HEK293T (cell line): Measurements from ENCODE around the gene PSKH1.
A peak's percentile ranks its signal among the peaks of the same experiment; 100 is the strongest.

Experiments
- CTCF ChIA-PET: fragments of 350-600 bp; formaldehyde crosslinking; extraction: SDS; loops from one replicate; lab custom pipeline; 2021; ENCODE audit warnings: antibody characterized with exemption, inconsistent platforms; lab: Yijun Ruan, JAX
- POLR2A ChIA-PET: fragments of 350-600 bp; formaldehyde crosslinking; extraction: SDS; loops from one replicate; lab custom pipeline; 2020; ENCODE audit warnings: antibody characterized with exemption, inconsistent platforms; lab: Yijun Ruan, JAX
- DNase-seq: peaks from one replicate; pipeline ENCODE4 v3.0.0; 2012; ENCODE audit warnings: mixed read lengths; ENCODE audit errors: extremely low spot score
- ARNT ChIP-seq: fragments of 450-650 bp; IDR thresholded peaks from 2 replicates; pipeline ENCODE4 v1.6.1; 2017; ENCODE audit warnings: mild to moderate bottlenecking
- BHLHE40 ChIP-seq: fragments of 450-650 bp; IDR thresholded peaks from 2 replicates; pipeline ENCODE4 v1.6.1; 2016; ENCODE audit warnings: mild to moderate bottlenecking, moderate library complexity, borderline replicate concordance
- CTBP1 ChIP-seq: fragments of 450-650 bp; IDR thresholded peaks from 2 replicates; pipeline ENCODE4 v1.6.1; 2016; ENCODE audit warnings: borderline replicate concordance
- ELF4 ChIP-seq: fragments of 450-650 bp; IDR thresholded peaks from 2 replicates; pipeline ENCODE4 v1.6.1; 2017; ENCODE audit warnings: antibody characterized with exemption
- FOXA1 ChIP-seq: fragments of 450-650 bp; IDR thresholded peaks from 2 replicates; pipeline ENCODE4 v1.6.1; 2016; ENCODE audit warnings: mild to moderate bottlenecking
- FOXK2 ChIP-seq: fragments of 450-650 bp; IDR thresholded peaks from 2 replicates; pipeline ENCODE4 v1.6.1; 2016; ENCODE audit warnings: mild to moderate bottlenecking
- FOXM1 ChIP-seq: fragments of 450-650 bp; IDR thresholded peaks from 2 replicates; pipeline ENCODE4 v1.6.1; 2017; ENCODE audit warnings: mild to moderate bottlenecking, borderline replicate concordance
- HDGF ChIP-seq: fragments of 450-650 bp; IDR thresholded peaks from 2 replicates; pipeline ENCODE4 v1.6.1; 2017; ENCODE audit warnings: antibody characterized with exemption, borderline replicate concordance
- L3MBTL2 ChIP-seq: fragments of 450-650 bp; conservative IDR thresholded peaks from 2 replicates; pipeline ENCODE4 v1.6.1; 2016; ENCODE audit warnings: mild to moderate bottlenecking
- LEF1 ChIP-seq: fragments of 450-650 bp; IDR thresholded peaks from 2 replicates; pipeline ENCODE4 v1.6.1; 2017; ENCODE audit warnings: mild to moderate bottlenecking, borderline replicate concordance
- NFRKB ChIP-seq: fragments of 450-650 bp; IDR thresholded peaks from 2 replicates; pipeline ENCODE4 v1.6.1; 2016; ENCODE audit warnings: mild to moderate bottlenecking, moderate library complexity
- PKNOX1 ChIP-seq: fragments of 450-650 bp; IDR thresholded peaks from 2 replicates; pipeline ENCODE4 v1.6.1; 2016
- SP1 ChIP-seq: fragments of 450-650 bp; IDR thresholded peaks from 2 replicates; pipeline ENCODE4 v1.6.1; 2017
- SUZ12 ChIP-seq: fragments of 450-650 bp; IDR thresholded peaks from 2 replicates; pipeline ENCODE4 v1.6.1; 2016; ENCODE audit warnings: mild to moderate bottlenecking
- TARDBP ChIP-seq: fragments of 450-650 bp; IDR thresholded peaks from 2 replicates; pipeline ENCODE4 v1.6.1; 2016
- ZNF384 ChIP-seq: fragments of 450-650 bp; IDR thresholded peaks from 2 replicates; pipeline ENCODE4 v1.6.1; 2016

PSKH1 gene

GRCh38 chr16:67923414-67924116, 30.5 kb downstream of the PSKH1 start:
- no peak for DNase-seq
- ChIA-PET CTCF (no interaction called here), POLR2A (interaction anchor here (0.6 kb wide), 1 partner anchor 278 kb away, joined by 3 read pairs; no protein-coding TSS in a partner anchor)
- TF ChIP-seq FOXK2 (no peak), ZNF384 (no peak), TARDBP (no peak), L3MBTL2 (no peak), SP1 (no peak), NFRKB (no peak), FOXA1 (no peak)

DNA sequence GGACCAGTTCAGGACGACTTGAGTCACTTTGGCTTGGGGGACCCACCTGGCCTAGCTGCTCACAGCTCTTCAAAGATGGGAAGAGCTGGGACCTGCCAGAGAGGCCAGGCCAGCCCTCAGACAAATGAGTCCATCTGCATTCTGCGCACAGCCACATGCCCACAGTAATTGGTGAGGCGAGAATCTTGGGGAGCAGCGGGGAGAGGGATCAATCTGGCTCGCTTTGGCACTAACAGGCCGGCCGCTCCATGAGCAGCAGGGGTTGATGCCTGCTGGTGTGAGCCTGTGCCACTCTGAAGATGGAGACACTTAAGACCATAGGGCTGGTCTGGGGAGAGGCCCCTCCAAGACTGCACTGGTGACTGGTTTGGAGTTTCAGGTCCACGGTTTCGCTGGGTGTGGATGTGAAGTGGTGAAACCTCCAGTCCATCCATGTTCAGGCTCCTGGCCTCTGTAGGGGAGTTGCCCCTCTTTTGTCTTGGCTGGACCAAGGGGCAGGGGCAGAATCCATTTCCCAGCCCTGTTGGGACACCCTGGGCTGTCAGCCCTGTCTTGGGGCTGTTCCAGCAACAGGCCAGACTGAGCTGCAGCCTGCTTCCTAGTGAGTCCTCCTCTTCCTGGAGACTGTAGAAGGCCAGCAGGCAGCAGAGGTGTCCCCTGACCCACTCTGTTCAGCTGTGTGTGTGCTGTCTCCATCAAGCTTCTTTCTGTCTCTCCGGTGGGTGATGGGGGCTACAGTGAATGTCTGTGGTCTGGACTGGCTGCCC, 31.3 kb downstream of the PSKH1 start:
- POLR2A ChIA-PET: interaction anchor here (1.9 to 2.9 kb wide), 2 partner anchors 11 to 205 kb away, joined by 5 to 12 read pairs; partner anchors contain the start of gene GFOD2
- TF ChIP-seq LEF1 (no peak), BHLHE40 (no peak), SUZ12 (no peak), CTBP1 (no peak), HDGF (no peak), SP1 (no peak), FOXA1 (no peak), FOXK2 (no peak), FOXM1 (no peak), NFRKB (no peak), L3MBTL2 (no peak), TARDBP (no peak), PKNOX1 (no peak), ELF4 (no peak), ARNT (no peak)
- CTCF ChIA-PET: interaction anchor here (0.6 to 1.2 kb wide), 3 partner anchors 108 to 403 kb away, joined by 3 to 6 read pairs (median 4); no protein-coding TSS in a partner anchor
- DNase-seq: no peak

DNA sequence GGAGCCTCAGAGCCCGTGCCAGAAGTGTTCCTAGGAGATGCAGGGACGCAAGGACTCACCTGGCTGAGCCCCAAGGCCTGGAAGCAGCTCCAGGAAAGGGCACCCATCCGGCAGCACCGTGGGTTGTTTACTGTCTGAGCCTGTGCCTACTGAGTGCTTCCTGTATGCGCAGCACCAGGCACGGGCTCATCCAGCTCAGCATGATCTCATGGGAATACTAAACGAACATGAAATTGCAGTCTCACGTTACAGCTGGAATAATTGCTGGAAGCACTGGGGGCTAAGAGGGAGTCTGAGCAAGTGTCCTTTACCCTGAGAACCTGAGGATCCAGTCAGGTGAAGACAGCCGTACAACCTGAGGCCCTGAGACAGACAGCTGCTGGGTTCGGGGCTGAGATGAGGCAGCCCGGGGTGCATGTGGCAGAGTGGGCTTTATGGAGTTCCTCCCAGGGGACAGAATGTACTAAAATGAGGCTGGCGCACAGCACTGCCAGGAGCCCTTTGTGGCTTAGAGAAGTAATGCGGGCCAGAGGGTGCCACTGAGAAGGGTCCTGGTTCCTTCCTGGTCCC, 33.2 kb downstream of the PSKH1 start:
- POLR2A ChIA-PET: interaction anchor here (0.9 to 2.9 kb wide), 4 partner anchors 9 to 207 kb away, joined by 3 to 12 read pairs (median 6); partner anchors contain the start of genes GFOD2, NUTF2 and PSKH1
- no peak for TF ChIP-seq PKNOX1
- TF ChIP-seq ELF4: no peak
- TF ChIP-seq LEF1: no peak
- no peak for TF ChIP-seq CTBP1
- no peak for TF ChIP-seq FOXK2
- TF ChIP-seq NFRKB: no peak
- TF ChIP-seq BHLHE40: no peak
- TF ChIP-seq HDGF: no peak
- no peak for TF ChIP-seq SP1
- TF ChIP-seq ARNT: no peak
- no peak for TF ChIP-seq L3MBTL2

GRCh38 chr16:67927131-67927941, 34.3 kb downstream of the PSKH1 start:
- DNase-seq: no peak
- TF ChIP-seq TARDBP (no peak), ZNF384 (no peak), ELF4 (no peak), PKNOX1 (no peak), ARNT (no peak), SUZ12 (no peak), FOXK2 (no peak), SP1 (no peak), CTBP1 (no peak), HDGF (no peak), FOXM1 (no peak), LEF1 (no peak)
- POLR2A ChIA-PET: no interaction called here
- CTCF ChIA-PET: interaction anchor here (1.1 kb wide), 1 partner anchor 111 kb away, joined by 3 read pairs; no protein-coding TSS in a partner anchor

More for the DNA sequence above, 33.2 kb downstream of the PSKH1 start:
- peak; percentile 62 for DNase-seq
- CTCF ChIA-PET: interaction anchor here (0.8 to 1.2 kb wide), 4 partner anchors 42 to 254 kb away, joined by 3 to 4 read pairs (median 3); no protein-coding TSS in a partner anchor

DNA sequence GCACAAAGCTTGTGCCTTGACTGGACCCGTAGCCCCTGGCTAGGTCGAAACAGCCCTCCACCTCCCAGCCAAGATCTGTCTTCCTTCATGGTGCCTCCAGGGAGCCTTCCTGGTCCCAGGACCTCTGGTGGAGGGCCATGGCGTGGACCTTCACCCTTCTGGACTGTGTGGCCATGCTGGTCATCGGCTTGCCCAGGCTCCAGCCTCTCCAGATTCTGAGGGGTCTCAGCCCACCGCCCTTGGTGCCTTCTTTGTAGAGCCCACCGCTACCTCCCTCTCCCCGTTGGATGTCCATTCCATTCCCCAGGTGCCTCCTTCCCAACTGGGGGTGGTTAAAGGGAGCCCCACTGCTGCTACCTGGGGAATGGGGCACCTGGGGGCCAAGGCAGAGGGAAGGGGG, 35.1 kb downstream of the PSKH1 start:
- CTCF ChIA-PET: interaction anchor here (0.9 to 1.4 kb wide), 3 partner anchors 44 to 112 kb away, joined by 3 to 6 read pairs (median 4); no protein-coding TSS in a partner anchor
- POLR2A ChIA-PET: no interaction called here
- DNase-seq: no peak
- TF ChIP-seq PKNOX1 (no peak), SP1 (no peak), NFRKB (no peak), ZNF384 (no peak), FOXM1 (no peak), ELF4 (no peak), SUZ12 (no peak), BHLHE40 (no peak), FOXK2 (no peak)
